ENCODE results near the gene NASP. TPM values are rescaled to one million over a fixed set of nuclear protein-coding genes. Genes with fewer than 3 reads are reported as not detected.

NASP gene
- total and polyA plus RNA-seq, 2 donors (not counting 3 experiments of a cell fraction or from before 2014, with no cell fraction given) = 101 to 149 TPM

- Histone ChIP-seq H3K27me3 (ENCODE audit: control insufficient read depth in 2 of 2, insufficient read depth in 2 of 2, low read length in 2 of 2) (no peaks in the 10 kb centered on the region), H3K79me2 (ENCODE audit: control insufficient read depth, insufficient read depth, low read length) (no peaks in the 10 kb centered on the region), H3K36me3 (ENCODE audit: control insufficient read depth in 2 of 2, extremely low read depth in 1 of 2, insufficient read depth in 2 of 2, low read length in 2 of 2) (peaks cover 9 to 15% of the 10 kb centered on the region in 2 experiments), H3K4me2 (ENCODE audit: insufficient read depth, low read length) (no peak within 1 kb of the TSS), H3K27ac (ENCODE audit: insufficient read depth, low read depth, low read length) (no peak within 1 kb of the TSS), H3K9me3 (replicated peaks; ENCODE audit: control insufficient read depth, insufficient read depth, low read length) (no peaks in the 10 kb centered on the region), H3K4me3 (replicated peaks in 1 of 3; ENCODE audit: insufficient read depth in 1 of 3, low read depth in 1 of 3, low read length in 3 of 3) (no peak within 1 kb of the TSS), H4K20me1 (replicated peaks; ENCODE audit: control insufficient read depth, extremely low read depth, insufficient read depth, low read length) (no peaks in the 10 kb centered on the region), H3K9ac (replicated peaks; ENCODE audit: extremely low read depth, insufficient read depth, low read length) (no peak within 1 kb of the TSS), H2AFZ (ENCODE audit: low read depth, low read length) (no peak within 1 kb of the TSS), H3K9me1 (replicated peaks; ENCODE audit: control insufficient read depth, extremely low read depth, insufficient read depth, low read length) (no peaks in the 10 kb centered on the region), H3K4me1 (ENCODE audit: control insufficient read depth, extremely low read depth, insufficient read depth, low read length) (peaks cover 39% of the 10 kb centered on the region)
- BruUV-seq (replicated peaks) = no TSS peak
- ChIA-PET POLR2A (no interaction called here), CTCF (interaction anchor here (1.8 kb wide), 1 partner anchor 10 kb away, joined by 4 read pairs; no protein-coding TSS in a partner anchor)
- DNase-seq (ENCODE audit: low read depth, low spot score) (no peak), FAIRE-seq (peak; percentile 21)
- dilution Hi-C loops (cut with MboI; ENCODE audit: extremely low pct_ligation_motif_present, low sequenced_read_pairs) (no loop called here), intact Hi-C loops (cut with micrococcal nuclease) (no loop called here)
- TF ChIP-seq FOS (IDR thresholded peaks at IDR 0.05; ENCODE audit: borderline replicate concordance, insufficient read depth, low read length) = no peak
Observed at GRCh38 chr1:45623972-45624371, 40.1 kb downstream of the NASP start, which contains the start of gene CCDC17. Gene CCDC17 (minus strand): TSS chr1:45624054. CDS start chr1:45623909, 145 bp downstream.

DNA sequence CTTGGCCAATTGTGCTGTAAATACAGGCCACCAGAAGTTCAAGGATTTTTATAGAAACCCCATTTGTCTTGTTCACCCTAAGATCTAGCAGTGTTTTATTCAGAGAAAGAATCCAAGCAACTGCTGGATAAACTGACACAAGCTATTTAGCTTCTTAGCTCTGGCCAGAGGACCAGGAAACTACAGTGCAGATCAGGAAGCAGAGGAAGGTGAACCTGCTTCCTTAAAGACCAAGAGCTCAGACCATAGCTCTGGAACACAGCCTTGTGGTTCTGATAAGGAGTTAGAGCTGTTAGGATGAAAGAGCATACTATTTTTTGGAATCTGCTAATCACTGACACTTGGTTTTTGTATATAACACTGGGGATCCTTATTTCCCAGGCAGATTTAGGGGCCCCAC lies 45.2 kb downstream of the NASP start:
- intact Hi-C loops (cut with micrococcal nuclease) = no loop called here
- Histone ChIP-seq H3K9me3 (replicated peaks; ENCODE audit: control insufficient read depth, insufficient read depth, low read length) (no peaks in the 10 kb centered on the region), H3K9ac (replicated peaks; ENCODE audit: extremely low read depth, insufficient read depth, low read length) (no peak overlapping the region), H2AFZ (ENCODE audit: low read depth, low read length) (no peak overlapping the region), H4K20me1 (replicated peaks; ENCODE audit: control insufficient read depth, extremely low read depth, insufficient read depth, low read length) (no peaks in the 10 kb centered on the region), H3K4me2 (ENCODE audit: insufficient read depth, low read length) (peak overlapping the region; percentile 24), H3K4me1 (ENCODE audit: control insufficient read depth, extremely low read depth, insufficient read depth, low read length) (peaks cover 11% of the 10 kb centered on the region), H3K27me3 (ENCODE audit: control insufficient read depth in 2 of 2, insufficient read depth in 2 of 2, low read length in 2 of 2) (no peaks in the 10 kb centered on the region), H3K4me3 (replicated peaks in 1 of 3; ENCODE audit: insufficient read depth in 1 of 3, low read depth in 1 of 3, low read length in 3 of 3) (no peak overlapping the region), H3K36me3 (ENCODE audit: control insufficient read depth in 2 of 2, extremely low read depth in 1 of 2, insufficient read depth in 2 of 2, low read length in 2 of 2) (peaks cover 29 to 31% of the 10 kb centered on the region in 2 experiments), H3K9me1 (replicated peaks; ENCODE audit: control insufficient read depth, extremely low read depth, insufficient read depth, low read length) (no peaks in the 10 kb centered on the region), H3K79me2 (ENCODE audit: control insufficient read depth, insufficient read depth, low read length) (no peaks in the 10 kb centered on the region), H3K27ac (ENCODE audit: insufficient read depth, low read depth, low read length) (no peak overlapping the region)
- dilution Hi-C loops (cut with MboI; ENCODE audit: extremely low pct_ligation_motif_present, low sequenced_read_pairs) = no loop called here
- TF ChIP-seq POLR2AphosphoS5 (IDR thresholded peaks at IDR 0.05; ENCODE audit: insufficient read depth, low read depth, low read length) (no peak), GATA2 (IDR thresholded peaks at IDR 0.05; ENCODE audit: insufficient read depth, insufficient read length, low read depth, low read length) (no peak), FOS (IDR thresholded peaks at IDR 0.05; ENCODE audit: borderline replicate concordance, insufficient read depth, low read length) (no peak), POLR2A (IDR thresholded peaks at IDR 0.05; ENCODE audit: low read depth, low read length) (no peak), EZH2 (IDR thresholded peaks at IDR 0.05; ENCODE audit: borderline replicate concordance, low read depth, low read length, severe bottlenecking) (no peak), JUN (IDR thresholded peaks at IDR 0.05; ENCODE audit: borderline replicate concordance, insufficient read depth, insufficient read length, low read depth) (no peak)
- TF ChIP-seq, protein P1, sequence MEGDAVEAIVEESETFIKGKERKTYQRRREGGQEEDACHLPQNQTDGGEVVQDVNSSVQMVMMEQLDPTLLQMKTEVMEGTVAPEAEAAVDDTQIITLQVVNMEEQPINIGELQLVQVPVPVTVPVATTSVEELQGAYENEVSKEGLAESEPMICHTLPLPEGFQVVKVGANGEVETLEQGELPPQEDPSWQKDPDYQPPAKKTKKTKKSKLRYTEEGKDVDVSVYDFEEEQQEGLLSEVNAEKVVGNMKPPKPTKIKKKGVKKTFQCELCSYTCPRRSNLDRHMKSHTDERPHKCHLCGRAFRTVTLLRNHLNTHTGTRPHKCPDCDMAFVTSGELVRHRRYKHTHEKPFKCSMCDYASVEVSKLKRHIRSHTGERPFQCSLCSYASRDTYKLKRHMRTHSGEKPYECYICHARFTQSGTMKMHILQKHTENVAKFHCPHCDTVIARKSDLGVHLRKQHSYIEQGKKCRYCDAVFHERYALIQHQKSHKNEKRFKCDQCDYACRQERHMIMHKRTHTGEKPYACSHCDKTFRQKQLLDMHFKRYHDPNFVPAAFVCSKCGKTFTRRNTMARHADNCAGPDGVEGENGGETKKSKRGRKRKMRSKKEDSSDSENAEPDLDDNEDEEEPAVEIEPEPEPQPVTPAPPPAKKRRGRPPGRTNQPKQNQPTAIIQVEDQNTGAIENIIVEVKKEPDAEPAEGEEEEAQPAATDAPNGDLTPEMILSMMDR (IDR thresholded peaks at IDR 0.05; ENCODE audit: extremely low read depth in 1 of 2, insufficient read depth in 1 of 2, low read depth in 1 of 2, low read length in 2 of 2) = no peak
- TF ChIP-seq, protein P2, sequence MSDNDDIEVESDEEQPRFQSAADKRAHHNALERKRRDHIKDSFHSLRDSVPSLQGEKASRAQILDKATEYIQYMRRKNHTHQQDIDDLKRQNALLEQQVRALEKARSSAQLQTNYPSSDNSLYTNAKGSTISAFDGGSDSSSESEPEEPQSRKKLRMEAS (IDR thresholded peaks at IDR 0.05; ENCODE audit: insufficient read depth, insufficient read length) = no peak
- DNase-seq (ENCODE audit: low read depth, low spot score) = peak; percentile 82
- ChIA-PET CTCF (interaction anchor here (0.6 to 2.5 kb wide), 12 partner anchors 9 to 595 kb away, joined by 3 to 18 read pairs (median 4); partner anchors contain the start of gene NASP), POLR2A (interaction anchor here (0.6 to 1.3 kb wide), 4 partner anchors 11 to 108 kb away, joined by 3 to 7 read pairs (median 5); partner anchors contain the start of genes NASP and PRDX1)
- FAIRE-seq = peak; percentile 62
- BruUV-seq (replicated peaks) = no TSS peak

All from endothelial cell of umbilical vein (primary cell).